ENCODE results near the gene AP1S1. TPM values are rescaled to one million over a fixed set of nuclear protein-coding genes. Genes with fewer than 3 reads are reported as not detected.
A peak's percentile ranks its signal among the peaks of the same experiment; 100 is the strongest.
"Not testable (repeated sequence)": the region's sequence is repeated elsewhere in the genome, so short reads cannot be mapped to it uniquely, and the experiment has no call there.

AP1S1 gene
- 50.5 TPM for total RNA-seq

DNA sequence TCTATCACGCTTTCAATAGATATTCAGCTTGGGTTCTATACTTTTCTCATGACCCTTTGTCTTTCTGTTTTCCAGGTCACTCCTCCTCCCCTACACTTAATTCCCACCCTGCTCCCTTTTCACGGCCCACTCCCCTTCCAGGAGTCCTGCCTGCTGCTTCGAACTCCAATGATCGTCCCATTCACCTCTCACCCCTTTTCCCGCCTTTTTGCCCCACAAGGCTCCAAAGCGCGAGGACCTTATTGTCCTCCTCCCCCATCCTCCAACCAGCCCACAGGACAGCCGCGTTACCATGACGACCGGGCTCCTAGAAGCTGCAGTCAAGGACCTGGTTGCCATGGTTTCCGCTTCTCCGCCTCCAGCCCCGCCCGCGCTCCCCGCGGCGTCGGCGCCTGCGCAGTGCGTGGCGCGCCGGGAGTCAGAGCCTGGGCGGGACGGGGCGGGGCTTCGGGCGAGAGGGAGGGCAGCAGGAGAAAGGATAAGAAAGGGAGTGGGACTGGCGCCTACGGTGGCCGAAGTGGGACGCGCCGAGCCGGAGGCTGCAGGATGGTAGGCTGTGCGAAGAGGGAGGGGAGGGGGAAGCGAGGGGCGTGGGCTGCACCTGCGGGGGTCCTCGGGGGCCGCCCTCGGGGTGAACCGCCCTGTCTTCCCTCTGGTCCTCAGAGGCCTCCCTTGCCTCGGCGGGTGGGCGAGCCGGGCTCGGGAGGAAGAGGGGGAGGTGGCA lies at the start of gene AP1S1:
Gene AP1S1, plus strand, starts transcription at position 508 of the 724 bp plus-strand sequence. Its CDS starts 39 bp downstream, at position 547.
- DNase-seq (ENCODE audit: low spot score), result peak; percentile 93

GRCh38 chr7:101104799-101105198 lies 49.5 kb upstream of the AP1S1 start:
- no peak for DNase-seq (ENCODE audit: low spot score)

DNA sequence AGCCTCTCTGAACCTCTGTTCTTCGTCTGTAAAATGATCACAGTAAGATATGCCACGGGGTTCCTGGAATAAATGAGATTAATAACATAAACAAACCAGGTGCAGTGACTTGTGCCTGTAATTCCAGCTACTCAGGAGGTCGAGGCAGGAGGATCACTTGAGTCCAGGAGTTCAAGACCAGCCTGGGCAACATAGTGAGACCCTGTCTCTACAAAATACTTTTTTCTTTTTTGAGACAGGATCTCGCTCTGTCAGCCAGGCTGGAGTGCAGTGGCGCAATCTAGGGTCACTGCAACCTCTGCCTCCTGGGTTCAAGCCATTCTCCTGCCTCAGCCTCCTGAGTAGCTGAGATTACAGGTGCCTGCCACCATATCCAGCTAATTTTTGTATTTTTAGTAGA lies 49.0 kb upstream of the AP1S1 start:
- DNase-seq (ENCODE audit: low spot score), result not testable (repeated sequence)

GRCh38 chr7:101106386-101106785 lies 47.9 kb upstream of the AP1S1 start:
- no peak for DNase-seq (ENCODE audit: low spot score)

DNA sequence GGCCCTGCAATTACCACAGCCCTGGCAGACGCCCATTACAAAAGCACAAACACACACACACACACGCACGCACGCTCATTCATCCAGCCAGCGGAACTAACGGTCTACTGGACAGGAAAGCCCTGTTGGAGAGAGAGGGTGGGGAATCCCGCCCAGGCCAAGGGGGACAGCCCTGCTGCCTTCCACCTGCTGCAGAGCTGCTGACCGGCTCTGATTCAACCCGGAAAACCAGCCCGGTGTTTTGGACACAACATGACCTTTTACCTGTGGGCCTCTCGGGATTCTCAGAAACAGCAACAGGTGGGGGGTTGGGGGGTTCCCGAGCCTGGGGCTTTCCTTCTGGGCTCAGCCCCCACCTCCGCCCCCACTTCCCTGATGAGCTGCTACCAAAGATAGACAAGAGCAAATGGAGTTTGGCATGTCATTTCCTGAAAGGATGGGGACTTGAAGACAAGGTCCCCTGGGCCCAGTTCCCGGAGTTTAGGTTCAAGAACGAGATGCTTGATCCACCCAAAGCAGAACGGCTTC lies 45.9 kb upstream of the AP1S1 start:
- no peak for DNase-seq (ENCODE audit: low spot score)

DNA sequence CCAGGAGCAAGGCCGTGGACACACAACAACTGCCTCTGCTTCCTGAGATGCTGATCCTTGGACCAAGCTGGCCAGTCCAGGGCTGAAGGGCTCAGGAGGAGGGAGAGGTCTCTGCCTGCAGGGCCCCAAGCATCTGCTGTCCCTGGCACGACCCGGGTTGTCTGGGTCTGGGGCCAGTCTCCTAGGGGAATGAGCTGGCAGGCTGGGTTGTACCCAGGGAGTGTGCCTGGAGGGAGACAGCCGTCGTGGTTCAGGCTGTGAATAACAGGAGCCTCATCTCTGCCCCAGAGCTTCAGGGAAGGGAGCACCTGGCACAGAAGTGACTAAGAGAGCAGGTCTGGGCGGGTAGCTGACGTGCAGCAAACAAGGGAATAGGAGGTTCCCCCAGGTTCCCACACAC lies 45.3 kb upstream of the AP1S1 start:
- no peak for DNase-seq (ENCODE audit: low spot score)

GRCh38 chr7:101109368-101109767 lies 44.9 kb upstream of the AP1S1 start:
- DNase-seq (ENCODE audit: low spot score), result no peak

- DNase-seq (ENCODE audit: low spot score), result no peak
These were observed 43.0 kb upstream of the AP1S1 start for GRCh38 chr7:101111261-101111660.

DNA sequence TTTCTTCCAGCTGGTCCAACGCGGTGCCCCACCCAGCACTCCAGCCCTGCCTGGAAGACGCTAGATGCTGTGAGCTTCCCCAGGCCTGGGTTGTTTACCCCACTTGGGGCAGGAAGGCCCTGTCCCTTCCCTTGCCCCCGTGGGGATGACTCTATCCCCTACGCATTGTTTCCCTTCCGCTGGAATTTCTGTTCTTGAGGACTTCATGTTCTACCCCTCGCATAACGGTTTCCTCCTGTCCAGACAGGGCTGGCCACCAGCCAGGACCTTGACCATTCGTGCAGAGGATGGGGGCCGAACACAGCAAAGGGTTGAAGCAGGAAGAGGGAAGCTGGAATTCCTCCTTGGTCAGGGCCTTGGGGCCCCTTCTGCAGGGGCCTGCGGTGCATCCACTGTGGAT lies 42.0 kb upstream of the AP1S1 start:
- DNase-seq (ENCODE audit: low spot score), result no peak

GRCh38 chr7:101113140-101113539 lies 41.1 kb upstream of the AP1S1 start:
- DNase-seq (ENCODE audit: low spot score), result not testable (repeated sequence)

DNA sequence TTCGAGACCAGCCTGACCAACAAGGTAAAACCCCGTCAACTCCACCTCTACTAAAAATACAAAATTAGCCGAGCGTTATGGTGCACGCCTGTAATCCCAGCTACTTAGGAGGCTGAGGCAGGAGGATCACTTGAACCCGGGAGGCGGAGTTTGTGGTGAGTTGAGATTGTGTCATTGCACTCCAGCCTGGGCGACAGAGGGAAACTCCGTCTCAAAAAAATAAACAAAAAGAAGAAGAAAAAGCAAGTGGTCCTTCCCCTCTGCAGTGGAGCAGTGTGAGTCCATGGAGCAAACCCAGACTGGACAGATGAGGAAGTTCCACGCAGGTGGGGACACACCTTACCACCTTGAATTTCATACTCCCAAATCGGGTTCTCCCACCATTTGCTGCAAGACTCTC lies 40.4 kb upstream of the AP1S1 start:
- DNase-seq (ENCODE audit: low spot score), result no peak

- no peak for DNase-seq (ENCODE audit: low spot score)
These were observed 39.8 kb upstream of the AP1S1 start for GRCh38 chr7:101114492-101114891.

- no peak for DNase-seq (ENCODE audit: low spot score)
These were observed 39.1 kb upstream of the AP1S1 start for GRCh38 chr7:101115215-101115614.

- no peak for DNase-seq (ENCODE audit: low spot score)
These were observed 37.4 kb upstream of the AP1S1 start for GRCh38 chr7:101116898-101117297.

DNA sequence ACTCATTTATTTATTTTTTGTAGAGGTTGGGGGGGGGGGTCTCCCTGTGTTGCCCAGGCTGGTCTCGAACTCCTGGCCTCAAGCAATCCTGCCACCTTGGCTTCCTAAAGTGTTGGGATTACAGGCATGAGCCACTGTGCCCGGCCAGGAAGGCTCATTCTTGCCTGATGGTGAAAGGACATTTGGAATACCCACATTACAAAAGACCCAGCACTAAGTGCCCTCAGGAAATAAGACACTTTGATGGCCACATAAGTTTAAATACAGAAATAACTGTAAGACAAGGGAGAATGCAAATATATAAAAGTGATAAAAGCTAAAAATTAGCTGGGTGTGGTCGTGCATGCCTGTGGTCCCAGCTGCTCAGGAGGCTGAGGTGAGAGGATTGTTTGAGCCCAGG lies 35.4 kb upstream of the AP1S1 start:
- no peak for DNase-seq (ENCODE audit: low spot score)

DNA sequence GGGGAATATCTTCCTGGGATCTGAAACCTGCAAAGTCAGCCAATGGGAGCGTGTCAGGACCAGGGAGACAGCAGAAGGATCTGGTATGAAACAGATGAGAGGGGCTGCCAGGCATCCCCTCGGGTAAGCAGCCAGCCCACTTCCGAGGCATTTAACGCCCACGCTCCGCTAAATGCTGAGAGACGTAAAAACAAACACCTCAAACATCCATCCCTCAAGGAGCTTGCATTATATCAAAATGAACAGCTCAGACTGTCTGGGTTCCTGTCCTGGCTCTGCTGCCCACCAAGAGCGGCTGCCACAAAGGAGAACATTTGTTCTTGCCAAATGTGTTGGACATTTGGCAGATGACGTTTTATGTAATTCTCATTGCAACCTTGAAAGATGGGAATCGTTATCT lies 34.4 kb upstream of the AP1S1 start:
- DNase-seq (ENCODE audit: low spot score), result no peak

GRCh38 chr7:101120315-101120714 lies 34.0 kb upstream of the AP1S1 start:
- no peak for DNase-seq (ENCODE audit: low spot score)

DNA sequence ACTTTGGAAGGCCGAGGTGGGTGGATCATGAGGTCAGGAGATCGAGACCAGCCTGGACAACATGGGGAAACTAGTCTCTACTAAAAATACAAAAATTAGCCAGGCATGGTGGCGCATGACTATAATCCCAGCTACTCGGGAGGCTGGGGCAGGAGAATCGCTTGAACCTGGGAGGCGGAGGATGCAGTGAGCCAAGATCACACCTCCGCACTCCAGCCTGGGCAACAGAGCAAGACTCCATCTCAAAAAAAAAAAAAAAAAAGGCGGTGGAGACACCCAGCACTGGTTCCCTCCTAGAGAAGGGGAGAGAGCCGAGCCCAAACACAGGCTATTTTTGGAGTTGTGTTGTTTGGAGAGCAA lies 32.7 kb upstream of the AP1S1 start:
- DNase-seq (ENCODE audit: low spot score), result not testable (repeated sequence)

DNA sequence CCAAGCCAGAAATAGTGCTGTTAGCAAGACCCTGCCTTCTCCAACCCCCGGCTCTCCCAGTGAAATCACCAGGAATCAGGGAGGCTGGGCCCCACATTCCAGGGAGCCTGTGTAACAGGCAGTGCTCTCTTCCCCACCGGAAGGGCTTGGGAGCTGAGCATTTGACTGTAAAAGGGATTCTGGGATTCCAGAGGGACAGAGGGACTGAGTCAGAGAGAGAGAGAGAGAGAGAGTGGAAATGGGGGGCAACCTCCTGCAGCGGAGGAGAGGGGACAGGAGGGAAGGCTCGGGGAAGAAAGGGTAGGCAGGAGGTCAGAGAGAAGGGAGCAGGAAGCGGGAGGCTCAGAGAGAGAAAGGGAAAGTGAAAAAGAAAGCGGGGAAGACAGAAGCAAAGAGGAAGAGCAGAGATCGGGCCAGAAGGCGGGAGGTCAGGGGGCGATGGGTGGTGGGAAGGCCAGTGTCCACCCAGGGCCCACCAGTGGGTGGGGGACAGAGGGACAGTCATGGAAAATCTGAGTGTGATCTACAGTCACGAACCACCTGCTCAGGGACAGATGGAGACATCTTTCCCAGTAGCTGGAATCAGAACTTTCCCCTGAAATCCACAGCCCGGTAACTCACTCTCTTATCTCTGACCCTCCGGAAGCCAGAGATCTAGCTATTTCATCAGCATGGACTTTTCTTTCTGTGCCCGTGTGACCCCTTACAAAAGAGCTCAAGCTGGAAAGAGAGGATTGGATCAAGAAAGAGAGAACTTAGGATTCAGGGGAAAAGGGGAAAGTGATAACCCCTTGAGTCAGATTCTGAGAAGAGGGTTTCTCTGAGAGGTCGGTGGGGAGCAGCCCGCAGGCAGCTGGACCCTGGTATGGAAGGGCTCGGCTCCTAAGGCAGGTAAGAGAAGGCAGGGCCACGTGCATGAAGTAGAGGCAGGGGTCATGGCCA lies 32.0 kb upstream of the AP1S1 start:
- peak; percentile 86 for DNase-seq (ENCODE audit: low spot score)

- DNase-seq (ENCODE audit: low spot score), result no peak
These were observed 31.2 kb upstream of the AP1S1 start for GRCh38 chr7:101122933-101123702.

DNA sequence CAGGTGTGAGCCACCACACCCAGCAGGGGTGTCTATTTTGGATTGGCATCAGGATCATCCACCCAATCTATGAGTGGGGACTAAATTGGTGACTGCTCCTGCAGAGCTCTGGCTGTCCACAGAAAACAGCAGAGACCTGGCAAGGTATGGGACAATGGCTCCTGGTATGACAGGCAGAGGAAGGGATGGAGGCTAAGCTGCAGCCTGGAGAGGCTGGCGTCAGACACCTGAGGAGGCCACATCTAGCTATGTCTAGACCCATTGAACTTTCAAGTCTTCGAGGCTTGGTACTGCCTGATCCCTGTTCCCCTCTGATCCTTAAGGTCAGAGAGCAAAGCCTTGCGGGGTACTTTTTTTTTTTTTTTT lies 30.6 kb upstream of the AP1S1 start:
- no peak for DNase-seq (ENCODE audit: low spot score)

All from ureter (tissue), 1 donor.